ENCODE data around the gene SECISBP2. TPM values are rescaled to one million over a fixed set of nuclear protein-coding genes. Genes with fewer than 3 reads are reported as not detected.

The SECISBP2 gene
- total and polyA plus RNA-seq, 2 of the 13 experiments (the other 11 are each of a cell fraction or from before 2014, with no cell fraction given) = 32.4 to 38.0 TPM

DNA sequence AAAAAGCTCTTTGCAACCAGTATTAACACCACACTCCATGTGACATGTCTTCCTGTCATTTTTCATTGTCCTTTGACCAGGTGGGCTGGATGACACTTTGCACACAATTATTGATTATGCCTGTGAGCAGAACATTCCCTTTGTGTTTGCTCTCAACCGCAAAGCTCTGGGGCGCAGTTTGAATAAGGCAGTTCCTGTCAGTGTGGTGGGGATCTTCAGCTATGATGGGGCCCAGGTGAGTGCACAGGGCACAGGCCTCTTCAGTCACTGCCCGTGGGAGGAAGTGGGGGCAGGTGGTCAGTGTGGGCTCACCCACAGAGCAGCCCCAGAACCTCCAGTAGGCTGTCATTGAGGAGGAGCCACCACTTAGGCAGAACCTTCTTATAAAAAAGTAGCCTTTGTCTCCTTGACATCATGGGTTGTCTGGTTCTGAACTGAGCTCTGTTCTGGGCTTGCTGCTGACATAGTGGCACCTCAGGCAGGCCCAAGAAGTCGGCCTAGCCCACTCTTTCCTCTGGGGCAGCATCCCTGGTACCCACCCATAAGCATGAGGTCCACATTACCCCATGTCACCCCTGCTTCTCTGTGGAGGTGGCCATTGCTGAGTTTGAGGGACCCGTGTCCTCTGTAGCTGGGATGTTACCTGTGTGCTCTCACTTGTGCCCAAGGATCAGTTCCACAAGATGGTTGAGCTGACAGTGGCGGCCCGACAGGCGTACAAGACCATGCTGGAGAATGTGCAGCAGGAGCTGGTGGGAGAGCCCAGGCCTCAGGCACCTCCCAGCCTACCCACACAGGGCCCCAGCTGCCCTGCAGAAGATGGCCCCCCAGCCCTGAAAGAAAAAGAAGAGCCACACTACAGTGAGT is 39.3 kb downstream of the SECISBP2 start (continued):
- TF ChIP-seq, protein P1, sequence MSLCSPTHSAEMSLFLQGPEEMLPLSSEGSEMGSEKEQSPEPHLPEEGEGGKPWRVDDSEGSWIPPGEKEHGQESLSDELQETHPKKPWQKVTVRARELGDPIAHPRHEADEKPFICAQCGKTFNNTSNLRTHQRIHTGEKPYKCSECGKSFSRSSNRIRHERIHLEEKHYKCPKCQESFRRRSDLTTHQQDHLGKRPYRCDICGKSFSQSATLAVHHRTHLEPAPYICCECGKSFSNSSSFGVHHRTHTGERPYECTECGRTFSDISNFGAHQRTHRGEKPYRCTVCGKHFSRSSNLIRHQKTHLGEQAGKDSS (CRISPR knock-in tag; IDR thresholded peaks at IDR 0.05; ENCODE audit: borderline replicate concordance, low read depth) = peak; percentile 30; the same call in 1 of the 2 replicates
- TF ChIP-seq ZNF543 (CRISPR knock-in tag; IDR thresholded peaks at IDR 0.05) (no peak), NCOA2 (CRISPR knock-in tag; IDR thresholded peaks at IDR 0.05) (peak; percentile 91), TOE1 (CRISPR knock-in tag; IDR thresholded peaks at IDR 0.05) (peak; percentile 86; the same call in 1 of the 2 replicates), TEAD3 (CRISPR knock-in tag; optimal IDR thresholded peaks at IDR 0.05; ENCODE audit: borderline replicate concordance) (peak; percentile 98), SP1 (IDR thresholded peaks at IDR 0.05) (no peak), SP1 (CRISPR knock-in tag; IDR thresholded peaks at IDR 0.05) (no peak), ZNF616 (CRISPR knock-in tag; IDR thresholded peaks at IDR 0.05; ENCODE audit: low read depth) (no peak), NR2F6 (IDR thresholded peaks at IDR 0.05) (peak; percentile 81), NR2F6 (CRISPR knock-in tag; IDR thresholded peaks at IDR 0.05) (peak; percentile 82), RAD21 (CRISPR knock-in tag; IDR thresholded peaks at IDR 0.05) (peak; percentile 39; the same call in 1 of the 2 replicates), SMAD9 (CRISPR knock-in tag; IDR thresholded peaks at IDR 0.05) (no peak), PHB2 (IDR thresholded peaks at IDR 0.05; ENCODE audit: partially characterized antibody) (no peak)
- TF ChIP-seq, protein P2, sequence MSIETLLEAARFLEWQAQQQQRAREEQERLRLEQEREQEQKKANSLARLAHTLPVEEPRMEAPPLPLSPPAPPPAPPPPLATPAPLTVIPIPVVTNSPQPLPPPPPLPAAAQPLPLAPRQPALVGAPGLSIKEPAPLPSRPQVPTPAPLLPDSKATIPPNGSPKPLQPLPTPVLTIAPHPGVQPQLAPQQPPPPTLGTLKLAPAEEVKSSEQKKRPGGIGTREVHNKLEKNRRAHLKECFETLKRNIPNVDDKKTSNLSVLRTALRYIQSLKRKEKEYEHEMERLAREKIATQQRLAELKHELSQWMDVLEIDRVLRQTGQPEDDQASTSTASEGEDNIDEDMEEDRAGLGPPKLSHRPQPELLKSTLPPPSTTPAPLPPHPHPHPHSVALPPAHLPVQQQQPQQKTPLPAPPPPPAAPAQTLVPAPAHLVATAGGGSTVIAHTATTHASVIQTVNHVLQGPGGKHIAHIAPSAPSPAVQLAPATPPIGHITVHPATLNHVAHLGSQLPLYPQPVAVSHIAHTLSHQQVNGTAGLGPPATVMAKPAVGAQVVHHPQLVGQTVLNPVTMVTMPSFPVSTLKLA (IDR thresholded peaks at IDR 0.05) = peak; percentile 68
- TF ChIP-seq, protein P3, sequence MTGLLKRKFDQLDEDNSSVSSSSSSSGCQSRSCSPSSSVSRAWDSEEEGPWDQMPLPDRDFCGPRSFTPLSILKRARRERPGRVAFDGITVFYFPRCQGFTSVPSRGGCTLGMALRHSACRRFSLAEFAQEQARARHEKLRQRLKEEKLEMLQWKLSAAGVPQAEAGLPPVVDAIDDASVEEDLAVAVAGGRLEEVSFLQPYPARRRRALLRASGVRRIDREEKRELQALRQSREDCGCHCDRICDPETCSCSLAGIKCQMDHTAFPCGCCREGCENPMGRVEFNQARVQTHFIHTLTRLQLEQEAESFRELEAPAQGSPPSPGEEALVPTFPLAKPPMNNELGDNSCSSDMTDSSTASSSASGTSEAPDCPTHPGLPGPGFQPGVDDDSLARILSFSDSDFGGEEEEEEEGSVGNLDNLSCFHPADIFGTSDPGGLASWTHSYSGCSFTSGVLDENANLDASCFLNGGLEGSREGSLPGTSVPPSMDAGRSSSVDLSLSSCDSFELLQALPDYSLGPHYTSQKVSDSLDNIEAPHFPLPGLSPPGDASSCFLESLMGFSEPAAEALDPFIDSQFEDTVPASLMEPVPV (CRISPR knock-in tag; IDR thresholded peaks at IDR 0.05) = 0 out of 2 replicates have a peak, but pooled peaks have one; percentile 18
- TF ChIP-seq, protein P4, sequence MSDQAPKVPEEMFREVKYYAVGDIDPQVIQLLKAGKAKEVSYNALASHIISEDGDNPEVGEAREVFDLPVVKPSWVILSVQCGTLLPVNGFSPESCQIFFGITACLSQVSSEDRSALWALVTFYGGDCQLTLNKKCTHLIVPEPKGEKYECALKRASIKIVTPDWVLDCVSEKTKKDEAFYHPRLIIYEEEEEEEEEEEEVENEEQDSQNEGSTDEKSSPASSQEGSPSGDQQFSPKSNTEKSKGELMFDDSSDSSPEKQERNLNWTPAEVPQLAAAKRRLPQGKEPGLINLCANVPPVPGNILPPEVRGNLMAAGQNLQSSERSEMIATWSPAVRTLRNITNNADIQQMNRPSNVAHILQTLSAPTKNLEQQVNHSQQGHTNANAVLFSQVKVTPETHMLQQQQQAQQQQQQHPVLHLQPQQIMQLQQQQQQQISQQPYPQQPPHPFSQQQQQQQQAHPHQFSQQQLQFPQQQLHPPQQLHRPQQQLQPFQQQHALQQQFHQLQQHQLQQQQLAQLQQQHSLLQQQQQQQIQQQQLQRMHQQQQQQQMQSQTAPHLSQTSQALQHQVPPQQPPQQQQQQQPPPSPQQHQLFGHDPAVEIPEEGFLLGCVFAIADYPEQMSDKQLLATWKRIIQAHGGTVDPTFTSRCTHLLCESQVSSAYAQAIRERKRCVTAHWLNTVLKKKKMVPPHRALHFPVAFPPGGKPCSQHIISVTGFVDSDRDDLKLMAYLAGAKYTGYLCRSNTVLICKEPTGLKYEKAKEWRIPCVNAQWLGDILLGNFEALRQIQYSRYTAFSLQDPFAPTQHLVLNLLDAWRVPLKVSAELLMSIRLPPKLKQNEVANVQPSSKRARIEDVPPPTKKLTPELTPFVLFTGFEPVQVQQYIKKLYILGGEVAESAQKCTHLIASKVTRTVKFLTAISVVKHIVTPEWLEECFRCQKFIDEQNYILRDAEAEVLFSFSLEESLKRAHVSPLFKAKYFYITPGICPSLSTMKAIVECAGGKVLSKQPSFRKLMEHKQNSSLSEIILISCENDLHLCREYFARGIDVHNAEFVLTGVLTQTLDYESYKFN (CRISPR knock-in tag; conservative IDR thresholded peaks at IDR 0.05) = peak; percentile 99
- TF ChIP-seq, protein P5, sequence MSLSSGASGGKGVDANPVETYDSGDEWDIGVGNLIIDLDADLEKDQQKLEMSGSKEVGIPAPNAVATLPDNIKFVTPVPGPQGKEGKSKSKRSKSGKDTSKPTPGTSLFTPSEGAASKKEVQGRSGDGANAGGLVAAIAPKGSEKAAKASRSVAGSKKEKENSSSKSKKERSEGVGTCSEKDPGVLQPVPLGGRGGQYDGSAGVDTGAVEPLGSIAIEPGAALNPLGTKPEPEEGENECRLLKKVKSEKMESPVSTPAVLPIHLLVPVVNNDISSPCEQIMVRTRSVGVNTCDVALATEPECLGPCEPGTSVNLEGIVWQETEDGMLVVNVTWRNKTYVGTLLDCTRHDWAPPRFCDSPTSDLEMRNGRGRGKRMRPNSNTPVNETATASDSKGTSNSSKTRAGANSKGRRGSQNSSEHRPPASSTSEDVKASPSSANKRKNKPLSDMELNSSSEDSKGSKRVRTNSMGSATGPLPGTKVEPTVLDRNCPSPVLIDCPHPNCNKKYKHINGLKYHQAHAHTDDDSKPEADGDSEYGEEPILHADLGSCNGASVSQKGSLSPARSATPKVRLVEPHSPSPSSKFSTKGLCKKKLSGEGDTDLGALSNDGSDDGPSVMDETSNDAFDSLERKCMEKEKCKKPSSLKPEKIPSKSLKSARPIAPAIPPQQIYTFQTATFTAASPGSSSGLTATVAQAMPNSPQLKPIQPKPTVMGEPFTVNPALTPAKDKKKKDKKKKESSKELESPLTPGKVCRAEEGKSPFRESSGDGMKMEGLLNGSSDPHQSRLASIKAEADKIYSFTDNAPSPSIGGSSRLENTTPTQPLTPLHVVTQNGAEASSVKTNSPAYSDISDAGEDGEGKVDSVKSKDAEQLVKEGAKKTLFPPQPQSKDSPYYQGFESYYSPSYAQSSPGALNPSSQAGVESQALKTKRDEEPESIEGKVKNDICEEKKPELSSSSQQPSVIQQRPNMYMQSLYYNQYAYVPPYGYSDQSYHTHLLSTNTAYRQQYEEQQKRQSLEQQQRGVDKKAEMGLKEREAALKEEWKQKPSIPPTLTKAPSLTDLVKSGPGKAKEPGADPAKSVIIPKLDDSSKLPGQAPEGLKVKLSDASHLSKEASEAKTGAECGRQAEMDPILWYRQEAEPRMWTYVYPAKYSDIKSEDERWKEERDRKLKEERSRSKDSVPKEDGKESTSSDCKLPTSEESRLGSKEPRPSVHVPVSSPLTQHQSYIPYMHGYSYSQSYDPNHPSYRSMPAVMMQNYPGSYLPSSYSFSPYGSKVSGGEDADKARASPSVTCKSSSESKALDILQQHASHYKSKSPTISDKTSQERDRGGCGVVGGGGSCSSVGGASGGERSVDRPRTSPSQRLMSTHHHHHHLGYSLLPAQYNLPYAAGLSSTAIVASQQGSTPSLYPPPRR (CRISPR knock-in tag; IDR thresholded peaks at IDR 0.05; ENCODE audit: borderline replicate concordance) = peak; percentile 96
